H1 (cell line): ENCODE measurements around the gene TELO2. TPM values are rescaled to one million over a fixed set of nuclear protein-coding genes. Genes with fewer than 3 reads are reported as not detected.

ENCODE experiments used
- CTCF ChIA-PET: fragments of 300-600 bp; sonication (Branson Sonifier 250); formaldehyde crosslinking; loops from one replicate; lab custom pipeline; 2021; ENCODE audit not compliant: partially characterized antibody; lab: Charles Lee
- POLR2A ChIA-PET: fragments of 300-600 bp; sonication (Branson Sonifier 250); formaldehyde crosslinking; loops from one replicate; lab custom pipeline; 2021; ENCODE audit warnings: inconsistent platforms; ENCODE audit not compliant: partially characterized antibody; lab: Charles Lee
- DNase-seq, 2 experiments: peaks; one replicate each; pipeline versions ENCODE4 v3.0.0 to v3.0.0-alpha.2; 2010 to 2022; ENCODE audit warnings: low spot score in 2 of 2, low read depth in 1 of 2, mixed read lengths in 1 of 2
- FAIRE-seq: peaks from 2 replicates; lab custom pipeline; 2011; peaks lifted over from hg19 to GRCh38; lab: Jason Lieb, UNC
- H2AFZ ChIP-seq: 2 replicates; pipeline ENCODE4 v1.8.1; 2012; ENCODE audit warnings: low read length, inconsistent platforms
- H2AK5ac ChIP-seq: 2 replicates; pipeline ENCODE4 v1.6.1; 2013; ENCODE audit warnings: low read depth, low read length
- H2BK120ac ChIP-seq: replicated peaks from 2 replicates; pipeline ENCODE3; 2013; ENCODE audit warnings: low read depth, low read length, inconsistent platforms
- H2BK12ac ChIP-seq: 2 replicates; pipeline ENCODE4 v1.6.1; 2013; ENCODE audit warnings: low read depth, low read length
- H2BK15ac ChIP-seq: 2 replicates; pipeline ENCODE4 v1.6.1; 2013; ENCODE audit warnings: low read length
- H2BK20ac ChIP-seq: 2 replicates; pipeline ENCODE4 v1.6.1; 2013; ENCODE audit warnings: low read length
- H2BK5ac ChIP-seq: 2 replicates; pipeline ENCODE4 v1.6.1; 2013; ENCODE audit warnings: low read depth, low read length
- H3K14ac ChIP-seq: 2 replicates; pipeline ENCODE4 v1.6.1; 2013; ENCODE audit warnings: inconsistent platforms; ENCODE audit not compliant: insufficient read length
- H3K18ac ChIP-seq: 2 replicates; pipeline ENCODE4 v1.6.1; 2013; ENCODE audit warnings: low read length; ENCODE audit errors: extremely low read depth
- H3K23ac ChIP-seq: 2 replicates; pipeline ENCODE4 v1.6.1; 2013; ENCODE audit warnings: inconsistent platforms; ENCODE audit not compliant: insufficient read length
- H3K23me2 ChIP-seq: 2 replicates; pipeline ENCODE4 v1.6.1; 2013; ENCODE audit warnings: low read depth, low read length
- H3K27ac ChIP-seq: 2 replicates; pipeline ENCODE4 v1.6.1; 2011; ENCODE audit warnings: low read depth, low read length, inconsistent platforms
- H3K27me3 ChIP-seq, 4 experiments: replicated peaks in 1 of 4; 1 replicate in 1 of 4; 2 replicates in 3 of 4; pipeline versions ENCODE4 v1.6.1 to v1.8.1; 2011 to 2013; ENCODE audit warnings: low read length in 3 of 4, mild to moderate bottlenecking in 3 of 4, inconsistent platforms in 2 of 4, mixed read lengths in 2 of 4, moderate library complexity in 1 of 4; ENCODE audit not compliant: control insufficient read depth in 3 of 4, insufficient read depth in 3 of 4; ENCODE audit errors: extremely low read depth in 1 of 4
- H3K36me3 ChIP-seq, 4 experiments: 2 replicates each; pipeline versions ENCODE4 v1.6.1 to v1.8.1; 2011 to 2013; ENCODE audit warnings: mild to moderate bottlenecking in 4 of 4, low read length in 3 of 4, moderate library complexity in 2 of 4, control low read depth in 1 of 4, inconsistent platforms in 1 of 4; ENCODE audit not compliant: insufficient read depth in 4 of 4, control insufficient read depth in 2 of 4
- H3K4ac ChIP-seq: replicated peaks from 2 replicates; pipeline ENCODE3; 2013; ENCODE audit warnings: low read length, low read depth, mixed read lengths, inconsistent platforms; ENCODE audit not compliant: insufficient read length
- H3K4me1 ChIP-seq, 4 experiments: replicated peaks in 1 of 4; 1 replicate in 1 of 4; 2 replicates in 3 of 4; pipeline versions ENCODE4 v1.6.1 to v1.8.1; 2011 to 2013; ENCODE audit warnings: low read length in 3 of 4, inconsistent platforms in 2 of 4, mixed read lengths in 1 of 4; ENCODE audit not compliant: insufficient read depth in 4 of 4, control insufficient read depth in 3 of 4
- H3K4me2 ChIP-seq, 2 experiments: 2 replicates each; pipeline versions ENCODE4 v1.6.1 to v1.8.1; 2011 to 2013; ENCODE audit warnings: low read depth in 2 of 2, low read length in 2 of 2, control low read depth in 1 of 2, inconsistent platforms in 1 of 2, mild to moderate bottlenecking in 1 of 2; ENCODE audit not compliant: insufficient read depth in 1 of 2
- H3K4me3 ChIP-seq, 4 experiments: fragments of 200-600, 300-600 bp in 1 of 4; sonication (generic), shearing (Covaris generic), sonication (Bioruptor Twin) in 1 of 4; 2 replicates each; pipeline versions ENCODE4 v1.5.1 to v1.8.1; 2011 to 2016; ENCODE audit warnings: low read length in 4 of 4, low read depth in 3 of 4, control low read depth in 2 of 4, inconsistent platforms in 2 of 4, mild to moderate bottlenecking in 2 of 4, mixed read lengths in 1 of 4, moderate library complexity in 1 of 4; ENCODE audit not compliant: insufficient read depth in 2 of 4; ENCODE audit errors: extremely low read depth in 1 of 4
- H3K56ac ChIP-seq: replicated peaks from 2 replicates; pipeline ENCODE3; 2013; ENCODE audit warnings: low read depth, mild to moderate bottlenecking, mixed read lengths, low read length, inconsistent platforms; ENCODE audit not compliant: insufficient read length
- H3K79me1 ChIP-seq: 2 replicates; pipeline ENCODE4 v1.6.1; 2013; ENCODE audit warnings: low read depth, low read length, control low read depth
- H3K79me2 ChIP-seq, 2 experiments: 2 replicates each; pipeline versions ENCODE4 v1.6.1 to v1.8.1; 2012 to 2013; ENCODE audit warnings: low read length in 2 of 2, mild to moderate bottlenecking in 2 of 2, inconsistent platforms in 1 of 2; ENCODE audit not compliant: insufficient read depth in 2 of 2, control insufficient read depth in 1 of 2
- H3K9ac ChIP-seq, 4 experiments: replicated peaks in 1 of 4; 1 replicate in 1 of 4; 2 replicates in 3 of 4; pipeline versions ENCODE4 v1.6.1 to v1.8.1; 2011 to 2013; ENCODE audit warnings: low read depth in 3 of 4, low read length in 3 of 4, control low read depth in 2 of 4, mild to moderate bottlenecking in 2 of 4, moderate library complexity in 2 of 4, inconsistent platforms in 1 of 4; ENCODE audit errors: extremely low read depth in 1 of 4
- H3K9me3 ChIP-seq, 2 experiments: 2 replicates each; pipeline versions ENCODE4 v1.6.1 to v1.8.1; 2012 to 2013; ENCODE audit warnings: mild to moderate bottlenecking in 2 of 2, moderate library complexity in 2 of 2, control low read depth in 1 of 2, inconsistent platforms in 1 of 2, low read depth in 1 of 2, low read length in 1 of 2, mixed read lengths in 1 of 2; ENCODE audit not compliant: insufficient read depth in 2 of 2
- H4K20me1 ChIP-seq, 2 experiments: replicated peaks in 1 of 2; 2 replicates each; pipeline versions ENCODE3 to v1.8.1; 2011 to 2013; ENCODE audit warnings: inconsistent platforms in 2 of 2, low read length in 2 of 2, mild to moderate bottlenecking in 1 of 2; ENCODE audit not compliant: insufficient read depth in 2 of 2, control insufficient read depth in 1 of 2
- H4K5ac ChIP-seq: 2 replicates; pipeline ENCODE4 v1.6.1; 2013; ENCODE audit warnings: low read length, low read depth, mixed read lengths, inconsistent platforms; ENCODE audit not compliant: insufficient read length
- H4K8ac ChIP-seq: 2 replicates; pipeline ENCODE4 v1.8.0; 2013; ENCODE audit warnings: mild to moderate bottlenecking, moderate library complexity, low read length, inconsistent platforms; ENCODE audit not compliant: insufficient read depth; ENCODE audit errors: extremely low read depth
- H4K91ac ChIP-seq: replicated peaks from 2 replicates; pipeline ENCODE3; 2013; ENCODE audit warnings: low read length, mixed read lengths, inconsistent platforms; ENCODE audit not compliant: insufficient read length
- CBX5 ChIP-seq: fragments of 300-800, 300-1000 bp; sonication (generic); IDR thresholded peaks from 2 replicates; pipeline ENCODE4 v1.7.1; 2016; ENCODE audit warnings: antibody characterized with exemption, low read length, low read depth
- CBX8 ChIP-seq: fragments of 300-800, 300-1000 bp; sonication (generic); IDR thresholded peaks from 2 replicates; pipeline ENCODE4 v1.7.1; 2016; ENCODE audit warnings: low read depth, low read length, borderline replicate concordance
- EGR1 ChIP-seq: IDR thresholded peaks from 2 replicates; pipeline ENCODE4 v1.6.1; 2011; ENCODE audit warnings: low read depth, low read length, borderline replicate concordance
- GTF2F1 ChIP-seq: IDR thresholded peaks from 2 replicates; pipeline ENCODE4 v1.6.1; 2012; ENCODE audit warnings: low read depth, low read length, improper control_type of control experiment, borderline replicate concordance
- KDM1A ChIP-seq: fragments of 200-600, 300-600 bp; sonication (generic); IDR thresholded peaks from 2 replicates; pipeline ENCODE4 v1.7.1; 2016; ENCODE audit warnings: mild to moderate bottlenecking, low read length, borderline replicate concordance
- NRF1 ChIP-seq: IDR thresholded peaks from 2 replicates; pipeline ENCODE4 v1.6.1; 2011; ENCODE audit warnings: mild to moderate bottlenecking, low read depth, low read length, improper control_type of control experiment
- RFX5 ChIP-seq: IDR thresholded peaks from 2 replicates; pipeline ENCODE4 v1.6.1; 2011; ENCODE audit warnings: low read depth, low read length, improper control_type of control experiment, borderline replicate concordance
- SIN3A ChIP-seq, 2 experiments: IDR thresholded peaks in 1 of 2; conservative IDR thresholded peaks in 1 of 2; 2 replicates each; pipeline ENCODE4 v1.6.1; 2011 to 2012; ENCODE audit warnings: low read length in 2 of 2, improper control_type of control experiment in 1 of 2, low read depth in 1 of 2, mild to moderate bottlenecking in 1 of 2
- SIX5 ChIP-seq: IDR thresholded peaks from 2 replicates; pipeline ENCODE4 v1.6.1; 2011; ENCODE audit warnings: mild to moderate bottlenecking, low read depth, low read length
- SUZ12 ChIP-seq: fragments of 200-600 bp; sonication (generic); IDR thresholded peaks from 2 replicates; pipeline ENCODE4 v1.6.1; 2012; ENCODE audit warnings: mild to moderate bottlenecking, inconsistent platforms, low read length, moderate library complexity, mixed read lengths
- TAF7 ChIP-seq: optimal IDR thresholded peaks from 2 replicates; pipeline ENCODE3; 2011; ENCODE audit warnings: low read depth, mild to moderate bottlenecking, inconsistent platforms, low read length, moderate library complexity, borderline replicate concordance
- WGBS, 2 experiments: shearing (Covaris generic) in 1 of 2; methylation state at CpG; one replicate each; pipeline versions ENCODE4 v1.1.6 to v1.1.7; 2013 to 2015; ENCODE audit warnings: low lambda C conversion rate in 2 of 2, mixed read lengths in 2 of 2, inconsistent platforms in 1 of 2, low coverage in 1 of 2, missing lambda C conversion rate in 1 of 2; ENCODE audit not compliant: insufficient replicate concordance in 2 of 2, insufficient coverage in 1 of 2, insufficient read length in 1 of 2; ENCODE audit errors: extremely low coverage in 1 of 2, missing lambda C conversion rate in 1 of 2; 5-methylcytosine and 5-hydroxymethylcytosine counted together
- polyA plus RNA-seq, 7 experiments: library from polyadenylated mRNA; depleted of rRNA in 3 of 7; stranded (reverse) in 5 of 7; unstranded in 2 of 7; fragments of >200 nt in 5 of 7; fragments of 200-250 nt in 2 of 7; gene quantifications; 1 replicate in 5 of 7; 2 replicates in 1 of 7; 4 replicates in 1 of 7; pipeline versions ENCODE4 v1.2.1 to v1.2.3, GENCODE V29; 2011 to 2013; ENCODE audit warnings: missing spikeins in 2 of 7, mixed read lengths in 2 of 7
- total RNA-seq: library from RNA; stranded (reverse); fragmentation: NEBNext Ultra II Directional; extraction: Animal tissue kit (Norgen Biotek cat#: 25700); gene quantifications from 2 replicates; pipeline ENCODE4 v1.2.1, GENCODE V29; 2021

The TELO2 gene
- total and polyA plus RNA-seq, 2 of the 8 experiments (the other 6 are each of a cell fraction or from before 2014, with no cell fraction given): 39.3 to 64.8 TPM

- no peak overlapping the region for H2BK20ac ChIP-seq
- H3K79me2 ChIP-seq: no peaks in the 10 kb centered on the region
- H3K23ac ChIP-seq: no peak overlapping the region
- H4K8ac ChIP-seq: peak overlapping the region; percentile 25; the same call in 1 of the 2 replicates
- peaks cover 0 to 8% (median 0%) of the 10 kb centered on the region in 4 experiments; a peak in 1 of 7 replicates for H3K27me3 ChIP-seq
- H3K9ac ChIP-seq: no peak overlapping the region
- no peak overlapping the region for H4K91ac ChIP-seq
- H3K4me2 ChIP-seq: no peak overlapping the region
- CTCF ChIA-PET: interaction anchor here (0.5 kb wide), 2 partner anchors 27 to 79 kb away, joined by 3 to 4 read pairs; no protein-coding TSS in a partner anchor
- no peak overlapping the region for H3K4me3 ChIP-seq
- H2BK5ac ChIP-seq: no peak overlapping the region
- H2AK5ac ChIP-seq: no peak overlapping the region
- no peaks in the 10 kb centered on the region for H4K20me1 ChIP-seq
- H2AFZ ChIP-seq: no peak overlapping the region
- no peak overlapping the region for H3K56ac ChIP-seq
- no peak overlapping the region for H2BK120ac ChIP-seq
- POLR2A ChIA-PET: interaction anchor here (1.2 to 2.0 kb wide), 2 partner anchors 9 to 28 kb away, joined by 3 to 8 read pairs; no protein-coding TSS in a partner anchor
- H2BK15ac ChIP-seq: no peak overlapping the region
- TF ChIP-seq CBX8 (no peak), CBX5 (no peak), SUZ12 (no peak), GTF2F1 (no peak), SIX5 (no peak), KDM1A (no peak), SIN3A (conservative IDR thresholded peaks at IDR 0.05 in 1 of 2, IDR thresholded peaks at IDR 0.05 in 1 of 2; ENCODE audit: low read depth in 1 of 2, low read length in 2 of 2) (no peak), NRF1 (no peak), EGR1 (no peak), TAF7 (no peak), RFX5 (no peak)
- TF ChIP-seq, all 59 proteins: peak for 0
- H3K4ac ChIP-seq: no peak overlapping the region
- H3K9me3 ChIP-seq: no peaks in the 10 kb centered on the region; a peak in 1 of 4 replicates
- FAIRE-seq: no peak
- no peaks in the 10 kb centered on the region for H3K79me1 ChIP-seq
- WGBS, 2 experiments: 90% methylated on average over 36 of the region's 40 CpGs; no CpG with 5 or more reads in 1 of the 2 experiments
- DNase-seq: peak in 1 of 2 experiments; percentile 19
- no peaks in the 10 kb centered on the region for H3K36me3 ChIP-seq
- H2BK12ac ChIP-seq: no peak overlapping the region
- H3K14ac ChIP-seq: no peak overlapping the region
- H3K18ac ChIP-seq: no peak overlapping the region
- no peaks in the 10 kb centered on the region for H3K23me2 ChIP-seq
- H3K27ac ChIP-seq: no peak overlapping the region
- H3K4me1 ChIP-seq: no peaks in the 10 kb centered on the region
- H4K5ac ChIP-seq: no peak overlapping the region
Observed at GRCh38 chr16:1485847-1486496, 7.2 kb upstream of the TELO2 start.
